MM.1S (cell line): Measurements from ENCODE around the gene DLGAP1.

Experiments
- DNase-seq: peaks from one replicate; pipeline ENCODE4 v3.0.0-alpha.2; 2015
- H2AFZ ChIP-seq: fragments of 300-600 bp; sonication (generic); 2 replicates; pipeline ENCODE4 v1.6.0; 2016; ENCODE audit warnings: antibody characterized with exemption, low read length
- H3F3A ChIP-seq: fragments of 300-600 bp; sonication (generic); 2 replicates; pipeline ENCODE4 v1.6.1; 2016; ENCODE audit warnings: mild to moderate bottlenecking, antibody characterized with exemption, low read length, moderate library complexity, mixed read lengths; ENCODE audit not compliant: insufficient read depth
- H3K27ac ChIP-seq: fragments of 300-600 bp; sonication (generic); 2 replicates; pipeline ENCODE4 v1.5.1; 2016; ENCODE audit warnings: mild to moderate bottlenecking, low read length
- H3K27me3 ChIP-seq: fragments of 300-600 bp; sonication (generic); replicated peaks from 2 replicates; pipeline ENCODE4 v1.6.0; 2016; ENCODE audit warnings: low read length; ENCODE audit not compliant: insufficient read depth
- H3K36me3 ChIP-seq: fragments of 300-600 bp; sonication (generic); replicated peaks from 2 replicates; pipeline ENCODE4 v1.6.1; 2016; ENCODE audit warnings: mild to moderate bottlenecking, low read length, mixed read lengths; ENCODE audit not compliant: insufficient read depth
- H3K4me1 ChIP-seq: fragments of 300-600 bp; sonication (generic); 2 replicates; pipeline ENCODE4 v1.6.1; 2016; ENCODE audit warnings: low read length, mixed read lengths
- H3K4me2 ChIP-seq: fragments of 300-600 bp; sonication (generic); 2 replicates; pipeline ENCODE4 v1.6.0; 2016; ENCODE audit warnings: low read depth, low read length
- H3K4me3 ChIP-seq: fragments of 300-600 bp; sonication (generic); 2 replicates; pipeline ENCODE4 v1.5.1; 2016; ENCODE audit warnings: low read length, mixed read lengths
- H3K79me2 ChIP-seq: fragments of 300-600 bp; sonication (generic); 2 replicates; pipeline ENCODE4 v1.6.1; 2016; ENCODE audit warnings: mixed run types, low read length, mixed read lengths
- H3K9ac ChIP-seq: fragments of 300-600 bp; sonication (generic); 2 replicates; pipeline ENCODE4 v1.6.1; 2016; ENCODE audit warnings: low read length, mixed read lengths
- H3K9me2 ChIP-seq: fragments of 300-600 bp; sonication (generic); replicated peaks from 2 replicates; pipeline ENCODE4 v1.6.1; 2016; ENCODE audit warnings: mild to moderate bottlenecking, low read length, mixed read lengths; ENCODE audit not compliant: insufficient read depth
- H3K9me3 ChIP-seq: fragments of 300-600 bp; sonication (generic); replicated peaks from 2 replicates; pipeline ENCODE4 v1.6.1; 2016; ENCODE audit warnings: mild to moderate bottlenecking, low read length, mixed read lengths; ENCODE audit not compliant: insufficient read depth
- H4K20me1 ChIP-seq: fragments of 300-600 bp; sonication (generic); 2 replicates; pipeline ENCODE4 v1.6.1; 2016; ENCODE audit warnings: mild to moderate bottlenecking, low read length, moderate library complexity, mixed read lengths; ENCODE audit not compliant: insufficient read depth
- CTCF ChIP-seq: fragments of 300-600 bp; sonication (generic); IDR thresholded peaks from 2 replicates; pipeline ENCODE4 v1.5.1; 2016; ENCODE audit warnings: antibody characterized with exemption, low read length, mixed read lengths
- EZH2 ChIP-seq: fragments of 300-600 bp; sonication (generic); optimal IDR thresholded peaks from 2 replicates; pipeline ENCODE3; 2017; ENCODE audit warnings: low read depth, mild to moderate bottlenecking, antibody characterized with exemption, low read length, mixed read lengths
- EZH2phosphoT487 ChIP-seq: fragments of 300-600 bp; sonication (generic); IDR thresholded peaks from 2 replicates; pipeline ENCODE4 v1.6.1; 2018; ENCODE audit warnings: antibody characterized with exemption, low read length

The DLGAP1 gene

GRCh38 chr18:4405965-4406364 lies 49.1 kb downstream of the DLGAP1 start:
- Histone ChIP-seq H3K27me3 (no peaks in the 10 kb centered on the region), H3K9ac (no peak overlapping the region), H4K20me1 (no peaks in the 10 kb centered on the region), H3K4me1 (0 out of 2 replicates have a peak, but pooled peaks cover under 1% of the 10 kb centered on the region), H3F3A (no peaks in the 10 kb centered on the region), H3K36me3 (no peaks in the 10 kb centered on the region), H3K9me3 (no peaks in the 10 kb centered on the region), H3K4me2 (no peak overlapping the region), H3K79me2 (no peaks in the 10 kb centered on the region), H3K9me2 (no peaks in the 10 kb centered on the region), H2AFZ (no peak overlapping the region), H3K4me3 (no peak overlapping the region), H3K27ac (no peak overlapping the region)
- DNase-seq = no peak
- TF ChIP-seq EZH2phosphoT487 = no peak
- TF ChIP-seq EZH2 = no peak
- no peak for TF ChIP-seq CTCF

DNA sequence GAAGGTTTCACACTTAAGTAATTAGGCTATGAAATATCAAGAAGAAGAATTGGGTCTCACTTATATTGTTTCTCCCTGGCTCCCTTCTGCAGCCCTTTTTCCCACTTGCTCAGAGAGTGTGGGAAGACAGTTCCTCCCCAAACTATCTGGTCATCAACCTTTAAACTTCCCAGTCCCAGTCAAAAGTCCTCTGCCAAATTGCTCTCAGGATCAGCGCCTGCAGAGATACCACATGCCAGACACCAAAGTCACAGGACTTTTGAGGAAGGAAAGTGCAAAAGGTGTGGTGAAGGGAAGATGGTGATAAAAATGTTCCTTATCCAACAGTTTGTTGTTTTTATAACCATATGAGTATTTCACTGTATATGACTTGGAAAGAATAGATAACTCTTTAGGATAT lies 51.3 kb downstream of the DLGAP1 start:
- no peaks in the 10 kb centered on the region; the same call in 1 of the 2 replicates for H3F3A ChIP-seq
- H3K27ac ChIP-seq = no peak overlapping the region
- no peaks in the 10 kb centered on the region for H3K9me3 ChIP-seq
- no peak overlapping the region for H3K4me3 ChIP-seq
- H3K4me1 ChIP-seq = peaks cover 17% of the 10 kb centered on the region; the same call in 1 of the 2 replicates
- no peak overlapping the region for H3K4me2 ChIP-seq
- no peak for DNase-seq
- H3K36me3 ChIP-seq = no peaks in the 10 kb centered on the region
- no peaks in the 10 kb centered on the region for H4K20me1 ChIP-seq
- H3K79me2 ChIP-seq = no peaks in the 10 kb centered on the region
- no peaks in the 10 kb centered on the region for H3K27me3 ChIP-seq
- H3K9me2 ChIP-seq = no peaks in the 10 kb centered on the region
- no peak overlapping the region for H3K9ac ChIP-seq
- H2AFZ ChIP-seq = no peak overlapping the region
- no peak for TF ChIP-seq CTCF
- TF ChIP-seq EZH2 = no peak
- TF ChIP-seq EZH2phosphoT487 = no peak

- H3K4me3 ChIP-seq = no peak overlapping the region
- no peak overlapping the region for H3K27ac ChIP-seq
- no peaks in the 10 kb centered on the region for H4K20me1 ChIP-seq
- no peak overlapping the region for H2AFZ ChIP-seq
- no peaks in the 10 kb centered on the region; the same call in 1 of the 2 replicates for H3F3A ChIP-seq
- DNase-seq = no peak
- H3K36me3 ChIP-seq = no peaks in the 10 kb centered on the region
- no peaks in the 10 kb centered on the region for H3K9me2 ChIP-seq
- no peak overlapping the region for H3K9ac ChIP-seq
- no peak for TF ChIP-seq CTCF
- TF ChIP-seq EZH2phosphoT487 = no peak
- no peak for TF ChIP-seq EZH2
- no peaks in the 10 kb centered on the region for H3K27me3 ChIP-seq
- no peaks in the 10 kb centered on the region for H3K9me3 ChIP-seq
- peaks cover 17% of the 10 kb centered on the region; the same call in 1 of the 2 replicates for H3K4me1 ChIP-seq
- H3K4me2 ChIP-seq = no peak overlapping the region
- H3K79me2 ChIP-seq = no peaks in the 10 kb centered on the region
Measured at GRCh38 chr18:4400911-4401310, 54.2 kb downstream of the DLGAP1 start.
